ENCODE data around the gene TPD52L2. TPM values are rescaled to one million over a fixed set of nuclear protein-coding genes. Genes with fewer than 3 reads are reported as not detected.
"Not testable (repeated sequence)": the region's sequence is repeated elsewhere in the genome, so short reads cannot be mapped to it uniquely, and the experiment has no call there.

The TPD52L2 gene
- total RNA-seq, 2 experiments from 2014 or later, result 15.1 to 15.3 TPM

DNA sequence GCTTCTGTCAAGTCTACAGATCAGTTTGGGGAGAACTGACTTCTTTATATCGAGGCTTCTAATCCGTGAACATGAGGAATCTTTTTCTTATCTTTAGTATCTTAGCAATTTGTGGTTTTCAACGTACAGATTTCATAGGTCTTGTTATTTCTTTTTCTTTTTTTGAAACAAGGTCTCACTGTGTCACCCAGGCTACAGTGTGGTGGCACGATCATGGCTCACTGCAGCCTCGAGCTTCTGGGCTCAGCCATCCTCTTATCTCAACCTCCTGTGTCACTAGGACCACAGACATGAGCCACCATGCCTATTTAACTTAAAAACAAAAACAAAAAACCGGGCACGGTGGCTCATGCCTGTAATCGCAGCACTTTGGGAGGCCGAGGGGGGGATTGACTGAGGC is 59.2 kb downstream of the TPD52L2 start:
- no peaks in the 10 kb centered on the region for H3K4me1 ChIP-seq (ENCODE audit: insufficient read depth, low read length)
- DNase-seq, result no peak
- H3K27ac ChIP-seq (ENCODE audit: low read depth in 1 of 2, low read length in 2 of 2), result no peak overlapping the region
- ChIA-PET CTCF (no interaction called here), POLR2A (no interaction called here)
- intact Hi-C loops (cut with DNase I, micrococcal nuclease), result no loop called here
- peaks cover 38% of the 10 kb centered on the region for H3K36me3 ChIP-seq (ENCODE audit: insufficient read depth, low read length)
- Mint-ChIP-seq H3K27me3 (no peaks in the 10 kb centered on the region), H3K27ac (peak overlapping the region; percentile 10), H3K4me1 (ENCODE audit: low read depth) (peaks cover 27% of the 10 kb centered on the region), H3K36me3 (ENCODE audit: low read depth) (peaks cover 35% of the 10 kb centered on the region), H3K9me3 (no peaks in the 10 kb centered on the region), H3K4me3 (no peak overlapping the region)
- ATAC-seq (ENCODE audit: poor library complexity), result no peak
- no peak overlapping the region for H3K4me3 ChIP-seq (ENCODE audit: low read length)
- no peaks in the 10 kb centered on the region for H3K27me3 ChIP-seq (ENCODE audit: control insufficient read depth in 1 of 2, insufficient read depth in 2 of 2, low read length in 2 of 2)
- TF ChIP-seq, protein P1, sequence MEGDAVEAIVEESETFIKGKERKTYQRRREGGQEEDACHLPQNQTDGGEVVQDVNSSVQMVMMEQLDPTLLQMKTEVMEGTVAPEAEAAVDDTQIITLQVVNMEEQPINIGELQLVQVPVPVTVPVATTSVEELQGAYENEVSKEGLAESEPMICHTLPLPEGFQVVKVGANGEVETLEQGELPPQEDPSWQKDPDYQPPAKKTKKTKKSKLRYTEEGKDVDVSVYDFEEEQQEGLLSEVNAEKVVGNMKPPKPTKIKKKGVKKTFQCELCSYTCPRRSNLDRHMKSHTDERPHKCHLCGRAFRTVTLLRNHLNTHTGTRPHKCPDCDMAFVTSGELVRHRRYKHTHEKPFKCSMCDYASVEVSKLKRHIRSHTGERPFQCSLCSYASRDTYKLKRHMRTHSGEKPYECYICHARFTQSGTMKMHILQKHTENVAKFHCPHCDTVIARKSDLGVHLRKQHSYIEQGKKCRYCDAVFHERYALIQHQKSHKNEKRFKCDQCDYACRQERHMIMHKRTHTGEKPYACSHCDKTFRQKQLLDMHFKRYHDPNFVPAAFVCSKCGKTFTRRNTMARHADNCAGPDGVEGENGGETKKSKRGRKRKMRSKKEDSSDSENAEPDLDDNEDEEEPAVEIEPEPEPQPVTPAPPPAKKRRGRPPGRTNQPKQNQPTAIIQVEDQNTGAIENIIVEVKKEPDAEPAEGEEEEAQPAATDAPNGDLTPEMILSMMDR (IDR thresholded peaks at IDR 0.05), result no peak
- H3K9me3 ChIP-seq (ENCODE audit: control insufficient read depth in 1 of 2, insufficient read depth in 1 of 2, low read length in 2 of 2), result no peaks in the 10 kb centered on the region

DNA sequence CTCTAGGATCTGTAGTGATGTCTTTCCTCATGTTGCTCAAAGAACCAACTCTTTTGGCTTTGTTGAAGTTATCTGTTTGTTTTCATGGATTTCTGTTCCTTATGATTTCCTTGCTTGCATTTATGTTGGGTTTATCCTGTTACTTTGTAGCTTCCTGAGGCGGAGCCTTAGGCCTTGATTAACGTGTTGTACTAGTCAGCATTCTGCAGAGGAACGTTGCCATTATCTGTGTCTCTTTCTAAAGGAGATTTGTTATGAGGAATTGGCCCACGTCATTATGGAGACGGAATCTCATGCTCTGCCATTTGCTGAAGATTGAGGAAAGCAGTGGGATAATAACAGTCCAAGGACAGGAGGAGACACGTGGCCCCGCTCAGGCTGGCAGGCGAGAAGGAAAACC is 61.2 kb downstream of the TPD52L2 start:
- TF ChIP-seq, protein P1 (IDR thresholded peaks at IDR 0.05), result no peak
- POLR2A ChIA-PET, result no interaction called here
- no peaks in the 10 kb centered on the region for H3K4me1 ChIP-seq (ENCODE audit: insufficient read depth, low read length)
- H3K36me3 Mint-ChIP-seq (ENCODE audit: low read depth), result peaks cover 52% of the 10 kb centered on the region
- H3K9me3 ChIP-seq (ENCODE audit: control insufficient read depth in 1 of 2, insufficient read depth in 1 of 2, low read length in 2 of 2), result no peaks in the 10 kb centered on the region
- ATAC-seq (ENCODE audit: poor library complexity) (no peak), DNase-seq (no peak)
- no peaks in the 10 kb centered on the region for H3K27me3 ChIP-seq (ENCODE audit: control insufficient read depth in 1 of 2, insufficient read depth in 2 of 2, low read length in 2 of 2)
- no peak overlapping the region for H3K4me3 Mint-ChIP-seq
- no peak overlapping the region for H3K27ac Mint-ChIP-seq
- H3K36me3 ChIP-seq (ENCODE audit: insufficient read depth, low read length), result peaks cover 50% of the 10 kb centered on the region
- H3K27me3 Mint-ChIP-seq, result no peaks in the 10 kb centered on the region
- peaks cover 27% of the 10 kb centered on the region for H3K4me1 Mint-ChIP-seq (ENCODE audit: low read depth)
- no peaks in the 10 kb centered on the region for H3K9me3 Mint-ChIP-seq
- intact Hi-C loops (cut with DNase I, micrococcal nuclease), result no loop called here
- H3K27ac ChIP-seq (ENCODE audit: low read depth in 1 of 2, low read length in 2 of 2), result peak overlapping the region in 1 of 2 donors; percentile 6
- CTCF ChIA-PET, result no interaction called here
- no peak overlapping the region for H3K4me3 ChIP-seq (ENCODE audit: low read length)

DNA sequence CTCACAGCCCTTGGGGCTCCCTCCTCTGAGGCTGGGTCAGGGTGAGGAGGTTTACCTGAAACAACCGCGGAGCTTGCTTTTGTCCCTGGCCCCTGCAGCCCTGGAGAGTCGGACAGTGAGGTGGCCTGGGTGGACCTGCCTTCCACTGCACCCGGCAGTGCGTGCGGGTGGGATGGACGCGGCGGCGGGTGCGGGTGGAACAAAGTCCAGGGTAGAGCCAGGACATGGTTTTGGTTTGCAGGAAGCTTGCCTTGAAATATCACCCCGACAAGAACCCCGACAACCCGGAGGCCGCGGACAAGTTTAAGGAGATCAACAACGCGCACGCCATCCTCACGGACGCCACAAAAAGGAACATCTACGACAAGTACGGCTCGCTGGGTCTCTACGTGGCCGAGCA is 64.0 kb downstream of the TPD52L2 start:
- POLR2A ChIA-PET, result no interaction called here
- Mint-ChIP-seq H3K4me3 (no peak overlapping the region), H3K4me1 (ENCODE audit: low read depth) (peaks cover 22% of the 10 kb centered on the region), H3K36me3 (ENCODE audit: low read depth) (peaks cover 62% of the 10 kb centered on the region), H3K27ac (no peak overlapping the region), H3K9me3 (no peaks in the 10 kb centered on the region), H3K27me3 (no peaks in the 10 kb centered on the region)
- TF ChIP-seq, protein P1 (IDR thresholded peaks at IDR 0.05), result no peak
- Histone ChIP-seq H3K4me3 (ENCODE audit: low read length) (no peak overlapping the region), H3K27me3 (ENCODE audit: control insufficient read depth in 1 of 2, insufficient read depth in 2 of 2, low read length in 2 of 2) (no peaks in the 10 kb centered on the region), H3K36me3 (ENCODE audit: insufficient read depth, low read length) (peaks cover 67% of the 10 kb centered on the region), H3K27ac (ENCODE audit: low read depth in 1 of 2, low read length in 2 of 2) (no peak overlapping the region), H3K4me1 (ENCODE audit: insufficient read depth, low read length) (no peaks in the 10 kb centered on the region), H3K9me3 (ENCODE audit: control insufficient read depth in 1 of 2, insufficient read depth in 1 of 2, low read length in 2 of 2) (peaks cover 0 to 6% of the 10 kb centered on the region in 2 experiments)
- CTCF ChIA-PET, result no interaction called here
- no peak for ATAC-seq (ENCODE audit: poor library complexity)
- intact Hi-C loops (cut with DNase I, micrococcal nuclease), result no loop called here
- DNase-seq, result no peak

DNA sequence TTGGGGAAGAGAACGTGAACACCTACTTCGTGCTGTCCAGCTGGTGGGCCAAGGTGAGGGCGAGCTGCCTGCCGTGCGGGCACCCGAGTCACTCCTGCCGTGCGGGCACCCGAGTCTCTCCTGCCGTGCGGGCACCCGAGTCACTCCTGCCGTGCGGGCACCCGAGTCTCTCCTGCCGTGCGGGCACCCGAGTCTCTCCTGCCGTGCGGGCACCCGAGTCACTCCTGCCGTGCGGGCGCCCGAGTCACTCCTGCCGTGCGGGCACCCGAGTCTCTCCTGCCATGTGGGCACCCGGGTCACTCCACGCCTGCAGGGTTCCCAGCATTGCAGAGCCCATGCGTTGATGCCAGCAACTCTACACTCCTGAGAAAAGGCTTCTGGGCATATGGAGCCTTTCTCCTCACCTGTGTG is 64.4 kb downstream of the TPD52L2 start:
- H3K27me3 Mint-ChIP-seq; H3K27me3 ChIP-seq (ENCODE audit: control insufficient read depth in 1 of 2, insufficient read depth in 2 of 2, low read length in 2 of 2); H3K4me1 ChIP-seq (ENCODE audit: insufficient read depth, low read length); H3K9me3 Mint-ChIP-seq; H3K4me3 Mint-ChIP-seq; ATAC-seq (ENCODE audit: poor library complexity); H3K4me3 ChIP-seq (ENCODE audit: low read length); intact Hi-C loops (cut with DNase I, micrococcal nuclease); DNase-seq; H3K27ac Mint-ChIP-seq; POLR2A ChIA-PET; H3K27ac ChIP-seq (ENCODE audit: low read depth in 1 of 2, low read length in 2 of 2); CTCF ChIA-PET; H3K9me3 ChIP-seq (ENCODE audit: control insufficient read depth in 1 of 2, insufficient read depth in 1 of 2, low read length in 2 of 2): not testable (repeated sequence)
- H3K36me3 Mint-ChIP-seq (ENCODE audit: low read depth), result peaks cover 66% of the 10 kb centered on the region
- H3K36me3 ChIP-seq (ENCODE audit: insufficient read depth, low read length), result peaks cover 70% of the 10 kb centered on the region
- H3K4me1 Mint-ChIP-seq (ENCODE audit: low read depth), result peaks cover 19% of the 10 kb centered on the region
